ENCODE data around the gene HNRNPU.

HNRNPU gene

DNA sequence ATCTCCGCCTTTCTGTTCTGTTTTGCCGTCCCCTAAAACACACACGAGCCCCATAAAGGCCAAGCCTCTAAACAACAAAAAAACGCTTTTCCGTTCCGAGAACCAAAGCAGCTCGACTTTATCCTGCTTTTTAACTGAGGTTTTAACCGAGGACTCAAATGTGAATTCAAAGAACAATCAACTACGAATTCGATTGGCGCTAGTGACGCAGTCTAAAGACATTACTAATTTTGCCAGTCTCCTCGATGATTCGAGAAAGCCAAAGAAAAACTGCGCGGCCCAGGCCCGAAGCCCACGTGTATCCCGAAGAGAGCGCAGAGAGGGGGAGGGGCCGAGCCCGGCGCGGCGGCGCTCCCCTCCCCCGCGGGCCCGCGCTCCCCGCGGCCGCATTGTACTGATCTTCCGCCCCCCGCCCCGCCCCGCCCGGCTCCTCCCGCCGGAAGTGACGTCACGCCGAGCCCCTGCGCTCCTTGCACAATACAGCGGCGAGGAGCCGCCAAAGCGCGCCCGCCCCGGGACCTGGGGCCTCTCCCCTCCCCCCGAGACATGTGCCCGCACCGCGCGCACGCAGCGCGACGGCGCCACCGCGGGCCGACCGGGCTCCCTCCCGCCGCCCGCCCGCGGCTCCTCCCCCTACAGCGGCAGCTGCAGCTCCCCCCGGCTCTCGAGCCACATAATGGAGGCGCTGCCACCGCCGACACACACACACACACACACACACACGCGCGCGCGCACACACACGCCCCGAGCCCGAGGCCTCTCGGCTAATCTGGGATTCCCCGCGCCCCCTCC, 1.4 kb downstream of the HNRNPU start:
- DNase-seq, result peak; percentile 84 to 97

DNA sequence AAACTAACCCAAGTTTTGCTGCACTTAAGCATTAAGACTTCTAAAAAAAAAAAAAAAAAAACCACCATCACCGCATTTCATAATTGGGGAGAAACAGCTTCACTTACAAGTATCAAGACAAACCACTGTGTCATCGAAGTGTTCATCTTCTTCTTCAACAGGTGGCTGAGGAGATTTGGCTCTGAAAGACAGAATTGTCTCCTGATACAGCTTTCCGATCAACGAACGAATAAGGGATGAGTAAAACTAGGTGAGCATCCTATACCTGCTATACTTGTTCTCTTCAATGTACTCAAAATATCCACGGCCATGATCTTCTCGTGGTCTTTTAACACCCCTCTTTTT, 2.0 kb downstream of the HNRNPU start:
- peak in 1 of 2 experiments; percentile 31 for DNase-seq

GRCh38 chr1:244861683-244862082, 2.7 kb downstream of the HNRNPU start:
- no peak for DNase-seq

DNA sequence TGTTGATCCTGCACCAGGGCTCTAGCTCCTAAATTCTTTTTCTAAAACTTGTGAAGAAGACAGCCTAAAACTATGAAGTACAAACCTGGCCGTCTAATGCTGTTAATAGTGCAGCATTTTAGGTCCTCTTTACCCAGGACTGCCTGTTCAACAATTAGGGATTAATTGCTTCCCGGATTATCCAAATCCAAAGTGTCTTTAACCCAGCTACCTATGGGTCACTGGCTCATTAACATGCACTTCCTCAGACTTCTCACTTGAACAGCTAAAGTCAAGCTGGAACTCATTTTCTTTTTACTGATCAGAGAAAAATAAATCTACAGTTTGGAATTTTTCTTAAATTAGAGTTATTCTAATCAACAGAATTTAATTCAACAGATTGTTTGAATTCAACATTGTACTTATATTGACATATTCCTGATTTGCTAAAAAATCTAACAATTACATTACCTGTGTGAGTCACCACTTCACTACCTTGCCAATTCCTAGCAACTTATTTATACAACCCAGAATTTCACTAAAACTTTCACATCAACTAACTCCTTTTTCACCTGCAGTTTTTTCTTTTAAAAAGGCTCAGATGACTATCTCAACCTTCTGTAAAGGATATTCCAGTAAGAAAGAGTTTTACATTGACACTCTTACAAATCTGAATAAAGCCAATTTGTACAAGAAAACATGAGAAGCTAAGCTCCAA, 3.3 kb downstream of the HNRNPU start:
- no peak for DNase-seq

DNA sequence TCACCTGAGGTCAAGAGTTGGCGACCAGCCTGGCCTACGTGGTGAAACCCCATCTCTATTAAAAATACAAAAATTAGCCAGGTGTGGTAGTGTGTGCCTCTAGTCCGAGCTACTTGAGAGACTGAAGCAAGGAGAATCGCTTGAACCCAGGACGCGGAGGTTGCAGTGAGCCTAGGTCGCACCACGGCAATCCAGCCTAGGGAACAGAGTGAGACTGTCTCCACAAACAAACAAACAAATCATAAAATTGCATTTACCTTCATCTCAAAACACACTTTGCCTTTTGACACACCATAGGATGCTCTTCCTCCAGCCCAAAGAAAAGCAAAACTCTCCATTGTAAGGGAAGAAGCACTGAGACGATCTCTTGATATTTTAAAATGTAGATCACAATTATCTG, 4.3 kb downstream of the HNRNPU start:
- DNase-seq, result no peak

- DNase-seq, result no peak
Observed at GRCh38 chr1:244858357-244858756, 6.0 kb downstream of the HNRNPU start.

GRCh38 chr1:244857761-244858160, 6.6 kb downstream of the HNRNPU start:
- no peak for DNase-seq

DNA sequence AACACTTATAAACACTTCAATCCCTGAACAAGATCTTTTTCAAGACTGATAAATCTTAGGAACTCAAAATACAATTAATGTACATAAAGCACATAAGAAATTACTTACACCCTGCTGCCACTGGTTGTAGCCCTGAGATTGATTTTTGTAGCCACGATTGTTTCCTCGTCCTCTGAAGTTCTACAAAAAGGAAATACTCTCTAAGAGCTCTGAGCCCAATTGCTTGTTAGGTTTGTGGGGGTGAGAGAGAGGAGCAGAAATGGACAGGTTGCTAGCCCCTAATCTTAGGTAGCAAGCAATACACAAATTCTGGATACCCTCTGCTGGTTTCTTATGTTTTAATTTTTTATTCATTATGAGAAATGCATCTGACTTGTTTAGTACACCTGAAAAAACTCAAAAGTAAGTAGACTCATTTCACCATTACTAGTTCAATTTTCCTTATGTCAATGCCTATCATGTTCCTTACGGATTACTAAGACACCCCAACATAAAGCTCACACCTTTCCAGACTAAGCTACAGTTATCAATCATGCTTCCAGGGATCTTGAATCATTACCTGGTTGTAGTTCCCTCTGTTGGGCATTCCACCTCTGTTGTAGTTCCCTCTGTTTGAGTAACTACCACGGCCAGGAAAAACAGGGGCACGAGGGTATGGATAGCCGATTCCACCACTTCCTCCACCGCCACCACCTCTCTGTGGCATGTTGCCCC, 9.3 kb downstream of the HNRNPU start:
- DNase-seq, result no peak

GRCh38 chr1:244854166-244854565, 10.2 kb downstream of the HNRNPU start:
- no peak for DNase-seq

DNA sequence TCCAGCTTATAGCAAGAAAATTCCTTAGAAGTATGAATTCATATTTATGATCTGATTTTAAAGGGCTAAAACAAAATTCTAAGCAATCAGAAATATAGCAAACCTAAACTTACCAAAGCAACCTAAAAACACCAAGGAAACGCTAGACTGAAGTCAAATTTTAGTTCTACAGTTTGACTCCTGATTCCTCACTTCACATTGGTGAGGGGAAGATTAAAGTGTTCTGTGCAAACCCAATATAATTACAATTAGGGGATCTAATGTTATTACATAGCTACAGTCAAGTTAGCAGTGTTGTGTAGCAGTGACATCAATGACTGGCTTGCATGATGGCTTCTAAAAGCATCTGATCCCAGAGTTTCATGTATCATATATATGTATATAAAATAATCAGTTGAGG, 11.6 kb downstream of the HNRNPU start:
- DNase-seq, result no peak

GRCh38 chr1:244851546-244852231, 12.7 kb downstream of the HNRNPU start:
- no peak for DNase-seq

DNA sequence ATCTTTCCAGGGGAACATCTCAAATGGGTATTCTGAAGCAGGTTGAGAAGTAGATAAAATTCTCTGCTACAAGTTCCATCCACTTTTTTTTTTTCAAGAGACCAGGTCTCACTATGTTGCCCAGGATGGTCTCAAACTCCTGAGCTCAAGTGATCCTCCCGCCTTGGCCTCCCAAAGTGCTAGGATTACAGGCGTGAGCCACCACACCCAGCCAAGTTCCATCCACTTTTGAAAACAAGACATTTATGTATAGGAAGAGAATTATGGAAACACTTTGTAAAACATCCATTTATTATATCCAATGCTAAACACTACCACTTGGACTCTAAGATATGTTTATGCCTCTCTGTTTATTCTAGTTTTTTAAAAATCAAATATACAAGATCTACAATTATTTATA, 13.4 kb downstream of the HNRNPU start:
- DNase-seq, result no peak

- DNase-seq, result no peak
Observed at GRCh38 chr1:244850099-244850852, 14.1 kb downstream of the HNRNPU start.

DNA sequence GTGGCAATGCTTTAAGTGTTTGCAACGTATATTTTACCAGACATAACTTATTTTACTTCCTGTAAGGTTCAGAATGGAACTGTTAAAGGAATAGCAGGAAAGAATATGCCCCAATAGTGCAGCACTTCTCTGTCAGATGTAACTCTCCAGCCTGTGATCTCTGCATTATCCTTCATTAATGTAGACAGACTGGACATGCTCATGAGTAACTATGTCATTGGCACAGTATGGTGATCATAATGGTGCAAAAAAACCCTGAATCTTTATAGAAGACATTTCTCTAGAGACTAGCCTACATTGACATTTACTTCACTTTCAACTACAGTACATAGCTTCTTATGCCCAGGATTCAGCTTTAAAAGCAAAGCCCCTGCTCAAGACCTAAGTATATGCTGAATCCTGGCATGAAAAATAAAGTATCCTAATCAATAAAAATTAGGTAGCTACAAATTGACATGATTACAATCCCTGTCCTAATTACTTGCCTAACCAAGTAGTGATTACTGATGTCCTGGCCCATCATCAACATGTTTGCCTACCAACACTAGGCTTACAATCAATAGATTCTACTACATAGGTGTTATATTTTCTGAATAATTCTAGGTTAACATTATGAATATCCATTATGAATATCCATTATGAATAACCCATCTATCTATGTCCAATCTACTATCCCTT, 15.0 kb downstream of the HNRNPU start:
- no peak for DNase-seq

- no peak for DNase-seq
Observed at GRCh38 chr1:244846653-244847052, 17.7 kb downstream of the HNRNPU start.

DNA sequence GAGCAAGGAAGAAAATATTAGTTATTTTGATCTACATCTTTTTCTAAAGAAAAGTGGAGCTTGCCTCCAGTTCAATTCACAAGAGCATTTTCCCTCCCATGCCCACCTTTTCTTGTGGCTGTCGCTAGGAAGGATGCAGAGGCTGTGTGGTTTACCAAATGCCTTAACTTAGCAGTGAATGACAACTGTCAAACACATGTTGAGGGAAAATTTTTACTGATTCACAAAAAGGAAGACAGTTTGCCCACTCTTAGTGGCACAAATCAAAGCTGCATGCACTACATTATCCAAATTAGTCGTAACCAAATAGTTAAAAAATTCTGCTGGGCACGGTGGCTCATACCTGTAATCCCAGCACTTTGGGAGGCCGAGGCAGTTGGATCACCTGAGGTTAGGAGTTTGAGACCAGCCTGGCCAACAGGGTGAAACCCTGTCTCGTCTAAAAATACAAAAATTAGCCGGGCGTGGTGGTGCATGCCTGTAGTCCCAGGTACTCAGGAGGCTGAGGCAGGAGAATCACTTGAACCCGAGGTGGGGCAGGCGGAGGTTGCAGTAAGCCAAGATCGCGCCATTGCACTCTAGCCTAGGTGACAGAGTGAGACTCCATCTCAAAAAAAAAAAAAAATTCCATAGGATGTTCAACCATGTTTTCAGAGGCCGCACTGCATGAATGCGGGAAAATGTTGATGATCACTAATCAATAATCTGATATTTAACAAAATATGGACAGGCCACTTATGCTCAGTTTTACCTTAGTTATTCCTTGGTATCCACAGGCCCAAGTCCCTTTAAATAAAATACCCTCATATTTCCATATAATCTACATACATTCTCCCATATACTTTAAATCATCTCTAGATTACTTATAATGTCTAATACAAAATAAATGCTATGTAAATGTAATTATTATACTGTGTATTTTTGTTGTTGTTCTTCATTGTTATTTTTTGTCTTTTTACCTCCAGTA, 19.9 kb downstream of the HNRNPU start:
- DNase-seq, result no peak

GRCh38 chr1:244843148-244843978, 21.0 kb downstream of the HNRNPU start:
- no peak for DNase-seq

DNA sequence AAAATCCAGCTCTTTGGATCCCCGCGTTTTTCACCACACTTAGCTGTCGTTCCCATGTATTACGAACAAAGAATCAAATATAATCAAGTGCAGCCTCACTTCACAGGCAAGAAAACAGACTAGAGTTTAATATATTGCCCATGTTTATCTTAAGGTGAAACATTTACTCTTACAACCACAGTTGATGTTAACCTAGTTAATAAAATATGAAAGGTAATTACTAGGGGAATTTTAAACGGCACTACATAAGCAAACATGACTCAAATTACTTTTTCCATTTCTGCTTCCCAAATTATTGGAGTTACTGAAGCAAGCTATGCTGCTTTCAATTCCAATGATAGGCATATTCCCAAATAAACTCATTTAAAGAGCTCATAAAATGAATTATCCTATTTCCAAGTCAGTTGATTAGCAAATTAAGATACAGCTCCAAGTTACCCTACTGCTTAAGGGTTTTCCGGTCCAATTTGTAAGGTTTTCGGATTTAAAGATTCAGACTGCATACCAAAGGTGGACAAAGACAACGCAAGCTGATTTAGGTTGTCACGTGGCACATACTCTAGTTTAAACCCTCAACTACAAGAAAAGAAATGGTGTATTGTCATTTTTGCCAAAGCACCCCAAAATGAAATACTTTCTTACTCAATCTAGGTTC, 22.9 kb downstream of the HNRNPU start:
- DNase-seq, result no peak

- no peak for DNase-seq
Observed at GRCh38 chr1:244840219-244840794, 24.0 kb downstream of the HNRNPU start.

Measured in NCI-H446 (cell line).